ENCODE results near the gene LAMC2. TPM values are rescaled to one million over a fixed set of nuclear protein-coding genes. Genes with fewer than 3 reads are reported as not detected.

LAMC2 gene
- total RNA-seq, 1 donor from 2014 or later, result 13.9 TPM

- peak overlapping the region; percentile 43 for H2AFZ ChIP-seq (ENCODE audit: low read depth, low read length)
- DNase-seq (ENCODE audit: low read depth) (peak; percentile 97), FAIRE-seq (no peak)
- H3K4me3 Mint-ChIP-seq (ENCODE audit: unreplicated experiment), result peak overlapping the region; percentile 80
- no peaks in the 10 kb centered on the region for H3K79me2 ChIP-seq (ENCODE audit: insufficient read depth, low read length)
- no peaks in the 10 kb centered on the region for H3K36me3 Mint-ChIP-seq (ENCODE audit: low read depth, unreplicated experiment)
- H3K9ac ChIP-seq (ENCODE audit: low read length), result peak overlapping the region; percentile 92
- H3K4me1 ChIP-seq (ENCODE audit: insufficient read depth, low read length), result peaks cover 36% of the 10 kb centered on the region
- H3K4me3 ChIP-seq (ENCODE audit: insufficient read depth, low read depth, low read length), result peak overlapping the region; percentile 61
- peaks cover 48% of the 10 kb centered on the region for H3K4me1 Mint-ChIP-seq (ENCODE audit: low read depth, unreplicated experiment)
- no peaks in the 10 kb centered on the region for H3K27me3 Mint-ChIP-seq (ENCODE audit: low read depth, unreplicated experiment)
- no peaks in the 10 kb centered on the region for H3K9me3 ChIP-seq (ENCODE audit: insufficient read depth, low read depth, low read length)
- peak overlapping the region; percentile 99 for H3K27ac ChIP-seq (ENCODE audit: low read depth, low read length)
- peak overlapping the region; percentile 91 for H3K4me2 ChIP-seq (ENCODE audit: low read length)
- H3K9me3 Mint-ChIP-seq (ENCODE audit: unreplicated experiment), result no peaks in the 10 kb centered on the region
- no peaks in the 10 kb centered on the region for H4K20me1 ChIP-seq (ENCODE audit: insufficient read depth, low read length)
- TF ChIP-seq CTCF (IDR thresholded peaks at IDR 0.05; ENCODE audit: insufficient read depth, low read depth, low read length), result peak; percentile 96
- TF ChIP-seq EZH2 (IDR thresholded peaks at IDR 0.05; ENCODE audit: insufficient read depth, low read length), result no peak
- no peaks in the 10 kb centered on the region for H3K36me3 ChIP-seq (ENCODE audit: insufficient read depth, low read length)
- H3K27me3 ChIP-seq (ENCODE audit: insufficient read depth, low read length), result no peaks in the 10 kb centered on the region
- H3K27ac Mint-ChIP-seq (ENCODE audit: unreplicated experiment), result peak overlapping the region; percentile 83
These were observed 48.8 kb downstream of the LAMC2 start for GRCh38 chr1:183234660-183235476.

GRCh38 chr1:183235503-183235902 is 49.4 kb downstream of the LAMC2 start:
- peak overlapping the region; percentile 61 for H3K4me3 ChIP-seq (ENCODE audit: insufficient read depth, low read depth, low read length)
- peaks cover 42% of the 10 kb centered on the region for H3K4me1 Mint-ChIP-seq (ENCODE audit: low read depth, unreplicated experiment)
- TF ChIP-seq CTCF (IDR thresholded peaks at IDR 0.05; ENCODE audit: insufficient read depth, low read depth, low read length) (no peak), EZH2 (IDR thresholded peaks at IDR 0.05; ENCODE audit: insufficient read depth, low read length) (no peak)
- peak overlapping the region; percentile 92 for H3K9ac ChIP-seq (ENCODE audit: low read length)
- no peaks in the 10 kb centered on the region for H3K79me2 ChIP-seq (ENCODE audit: insufficient read depth, low read length)
- H3K4me1 ChIP-seq (ENCODE audit: insufficient read depth, low read length), result peaks cover 31% of the 10 kb centered on the region
- FAIRE-seq (no peak), DNase-seq (ENCODE audit: low read depth) (no peak)
- H3K27me3 Mint-ChIP-seq (ENCODE audit: low read depth, unreplicated experiment), result no peaks in the 10 kb centered on the region
- peak overlapping the region; percentile 83 for H3K27ac Mint-ChIP-seq (ENCODE audit: unreplicated experiment)
- H3K9me3 Mint-ChIP-seq (ENCODE audit: unreplicated experiment), result no peaks in the 10 kb centered on the region
- H3K9me3 ChIP-seq (ENCODE audit: insufficient read depth, low read depth, low read length), result no peaks in the 10 kb centered on the region
- H3K4me3 Mint-ChIP-seq (ENCODE audit: unreplicated experiment), result no peak overlapping the region
- no peaks in the 10 kb centered on the region for H3K36me3 Mint-ChIP-seq (ENCODE audit: low read depth, unreplicated experiment)
- peak overlapping the region; percentile 91 for H3K4me2 ChIP-seq (ENCODE audit: low read length)
- no peaks in the 10 kb centered on the region for H3K27me3 ChIP-seq (ENCODE audit: insufficient read depth, low read length)
- H4K20me1 ChIP-seq (ENCODE audit: insufficient read depth, low read length), result no peaks in the 10 kb centered on the region
- peak overlapping the region; percentile 43 for H2AFZ ChIP-seq (ENCODE audit: low read depth, low read length)
- H3K27ac ChIP-seq (ENCODE audit: low read depth, low read length), result peak overlapping the region; percentile 99
- no peaks in the 10 kb centered on the region for H3K36me3 ChIP-seq (ENCODE audit: insufficient read depth, low read length)
